Neural cell (in vitro differentiated cells): ENCODE measurements around the gene ZNF23. TPM values are rescaled to one million over a fixed set of nuclear protein-coding genes. Genes with fewer than 3 reads are reported as not detected.

Source experiments
- H2AFZ ChIP-seq: fragments of 200-600, 300-800 bp; sonication (generic), shearing (Covaris generic); 2 replicates; pipeline ENCODE4 v1.6.0; 2014; ENCODE audit warnings: low read depth, mild to moderate bottlenecking, antibody characterized with exemption, low read length, moderate library complexity
- H3F3A ChIP-seq: fragments of 200-600 bp; shearing (Covaris generic); 2 replicates; pipeline ENCODE4 v1.6.1; 2016; ENCODE audit warnings: mild to moderate bottlenecking, moderate library complexity, mixed read lengths, antibody characterized with exemption, low read length; ENCODE audit not compliant: insufficient read depth, poor library complexity, severe bottlenecking
- H3K27ac ChIP-seq: fragments of 200-600, 300-800 bp; sonication (generic), shearing (Covaris generic); 2 replicates; pipeline ENCODE4 v1.5.1; 2014; ENCODE audit warnings: mild to moderate bottlenecking, low read length, moderate library complexity
- H3K27me3 ChIP-seq: fragments of 300-800, 200-600 bp; sonication (generic), shearing (Covaris generic); 2 replicates; pipeline ENCODE4 v1.6.0; 2014; ENCODE audit warnings: mild to moderate bottlenecking, low read depth, low read length, moderate library complexity; ENCODE audit not compliant: insufficient read depth
- H3K36me3 ChIP-seq: fragments of 300-800, 200-600 bp; sonication (generic), shearing (Covaris generic); 2 replicates; pipeline ENCODE4 v1.5.1; 2014; ENCODE audit warnings: mild to moderate bottlenecking, antibody characterized with exemption, low read length, moderate library complexity; ENCODE audit not compliant: insufficient read depth
- H3K4me2 ChIP-seq: fragments of 300-800, 200-600 bp; sonication (generic), shearing (Covaris generic); 2 replicates; pipeline ENCODE4 v1.6.0; 2014; ENCODE audit warnings: mild to moderate bottlenecking, low read length
- H3K4me3 ChIP-seq: fragments of 300-800, 200-600 bp; sonication (generic), shearing (Covaris generic); 2 replicates; pipeline ENCODE4 v1.5.1; 2014; ENCODE audit warnings: mild to moderate bottlenecking, low read length, moderate library complexity
- H3K79me2 ChIP-seq: fragments of 200-600 bp; shearing (Covaris generic); replicated peaks from 2 replicates; pipeline ENCODE4 v1.6.0; 2014; ENCODE audit warnings: mild to moderate bottlenecking, low read length, moderate library complexity; ENCODE audit not compliant: insufficient read depth
- H3K9ac ChIP-seq: fragments of 300-800, 200-600 bp; sonication (generic), shearing (Covaris generic); 2 replicates; pipeline ENCODE4 v1.6.1; 2016; ENCODE audit warnings: mild to moderate bottlenecking, low read length, mixed read lengths
- H3K9me2 ChIP-seq: fragments of 200-600 bp; shearing (Covaris generic); 2 replicates; pipeline ENCODE4 v1.6.1; 2016; ENCODE audit warnings: mild to moderate bottlenecking, low read length, mixed read lengths; ENCODE audit not compliant: insufficient read depth
- H3K9me3 ChIP-seq: fragments of 200-600, 300-800 bp; sonication (generic), shearing (Covaris generic); 2 replicates; pipeline ENCODE4 v1.6.1; 2016; ENCODE audit warnings: mild to moderate bottlenecking, mixed run types, low read length, moderate library complexity, mixed read lengths
- H4K20me1 ChIP-seq: fragments of 200-600 bp; shearing (Covaris generic); 2 replicates; pipeline ENCODE4 v1.6.1; 2016; ENCODE audit warnings: mild to moderate bottlenecking, mixed run types; ENCODE audit not compliant: insufficient read depth
- CTCF ChIP-seq: fragments of 450-650 bp; IDR thresholded peaks from 2 replicates; pipeline ENCODE4 v1.5.1; 2014; ENCODE audit warnings: antibody characterized with exemption, mild to moderate bottlenecking, moderate library complexity; ENCODE audit not compliant: poor library complexity, severe bottlenecking
- EP300 ChIP-seq: fragments of 450-650 bp; conservative IDR thresholded peaks from 2 replicates; pipeline ENCODE4 v1.6.1; 2014; ENCODE audit warnings: antibody characterized with exemption, mild to moderate bottlenecking, moderate library complexity; ENCODE audit not compliant: poor library complexity, severe bottlenecking
- EZH2 ChIP-seq: fragments of 200-600, 300-800 bp; shearing (Covaris generic), sonication (generic); IDR thresholded peaks from 2 replicates; pipeline ENCODE4 v1.6.1; 2014; ENCODE audit warnings: antibody characterized with exemption, low read length, borderline replicate concordance, mild to moderate bottlenecking; ENCODE audit not compliant: insufficient read depth, poor library complexity, severe bottlenecking
- POLR2AphosphoS5 ChIP-seq: IDR thresholded peaks from 2 replicates; pipeline ENCODE4 v1.6.1; 2012
- REST ChIP-seq: IDR thresholded peaks from 2 replicates; pipeline ENCODE4 v1.6.1; 2012; ENCODE audit warnings: borderline replicate concordance
- SMC3 ChIP-seq: fragments of 450-650 bp; conservative IDR thresholded peaks from 2 replicates; pipeline ENCODE4 v1.6.1; 2014; ENCODE audit warnings: antibody characterized with exemption, mild to moderate bottlenecking, moderate library complexity; ENCODE audit not compliant: poor library complexity
- polyA plus RNA-seq: library from polyadenylated mRNA; depleted of rRNA; stranded (reverse); fragments of >200 nt; gene quantifications from 2 replicates; pipeline ENCODE4 v1.2.3, GENCODE V29; 2014

The ZNF23 gene
- polyA plus RNA-seq, 1 donor from 2014 or later = 40.4 TPM

DNA sequence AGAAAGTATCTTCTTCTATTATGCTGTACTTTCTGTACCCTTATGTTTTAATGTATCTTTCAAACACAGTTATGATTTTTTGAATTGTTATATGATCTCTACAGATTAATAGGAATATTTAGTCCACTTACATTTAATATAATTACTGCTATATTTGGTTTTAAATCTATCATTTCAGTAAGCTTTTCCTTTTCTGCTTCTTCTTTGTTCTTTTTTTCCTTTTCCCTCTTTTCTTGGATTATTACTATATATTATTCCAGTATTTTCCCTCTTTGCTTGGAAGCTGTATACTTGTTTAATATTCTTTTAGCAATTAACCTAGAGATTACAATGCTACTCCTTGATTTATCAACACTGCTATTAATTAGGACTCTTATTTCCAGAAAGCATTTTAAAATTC lies 33.7 kb downstream of the ZNF23 start:
- Histone ChIP-seq H3K9me3 (no peaks in the 10 kb centered on the region), H3F3A (no peaks in the 10 kb centered on the region), H3K36me3 (no peaks in the 10 kb centered on the region), H3K27me3 (peaks cover 25% of the 10 kb centered on the region), H3K4me3 (no peak overlapping the region), H2AFZ (no peak overlapping the region), H4K20me1 (no peaks in the 10 kb centered on the region), H3K27ac (no peak overlapping the region), H3K9ac (no peak overlapping the region), H3K4me2 (peak overlapping the region; percentile 7), H3K79me2 (no peaks in the 10 kb centered on the region), H3K9me2 (no peaks in the 10 kb centered on the region)
- TF ChIP-seq EZH2 (no peak), CTCF (no peak), SMC3 (no peak), REST (no peak)

- no peaks in the 10 kb centered on the region for H3K9me3 ChIP-seq
- peaks cover 25% of the 10 kb centered on the region for H3K27me3 ChIP-seq
- H3K4me2 ChIP-seq = no peak overlapping the region
Measured at GRCh38 chr16:71426880-71427615, 35.0 kb downstream of the ZNF23 start.

More at GRCh38 chr16:71426880-71427615, 35.0 kb downstream of the ZNF23 start:
- Histone ChIP-seq H3K4me3 (peak overlapping the region; percentile 69), H3F3A (no peaks in the 10 kb centered on the region), H4K20me1 (no peaks in the 10 kb centered on the region), H3K27ac (no peak overlapping the region), H3K9me2 (no peaks in the 10 kb centered on the region), H2AFZ (no peak overlapping the region), H3K9ac (no peak overlapping the region), H3K36me3 (no peaks in the 10 kb centered on the region), H3K79me2 (no peaks in the 10 kb centered on the region)
- TF ChIP-seq EP300 = no peak
- TF ChIP-seq SMC3 = no peak
- TF ChIP-seq REST = no peak
- TF ChIP-seq POLR2AphosphoS5 = no peak
